ENCODE data around the gene PGGHG. TPM values are rescaled to one million over a fixed set of nuclear protein-coding genes. Genes with fewer than 3 reads are reported as not detected.

The PGGHG gene
- 100 to 1,000 TPM in 3 of 4 donors, 10 to 100 TPM in 1; 86.9 to 154 (median 122) TPM for polyA plus RNA-seq
- long read RNA-seq, donor 1, partial matches to known transcripts: 27 of 31 reads
- long read RNA-seq, donor 1, other reads (novel, unspliced or antisense): 0 of 31 reads
- long read RNA-seq, donor 2: 0 reads
- long read RNA-seq, donor 3: 0 reads
- long read RNA-seq, donor 4: 0 reads
- long read RNA-seq, donor 5: 0 reads
- long read RNA-seq, donor 6: 0 reads
- long read RNA-seq, donor 7: 0 reads
- long read RNA-seq, donor 8: 0 reads
- long read RNA-seq, donor 9: 0 reads
- long read RNA-seq, donor 10: 0 reads

DNA sequence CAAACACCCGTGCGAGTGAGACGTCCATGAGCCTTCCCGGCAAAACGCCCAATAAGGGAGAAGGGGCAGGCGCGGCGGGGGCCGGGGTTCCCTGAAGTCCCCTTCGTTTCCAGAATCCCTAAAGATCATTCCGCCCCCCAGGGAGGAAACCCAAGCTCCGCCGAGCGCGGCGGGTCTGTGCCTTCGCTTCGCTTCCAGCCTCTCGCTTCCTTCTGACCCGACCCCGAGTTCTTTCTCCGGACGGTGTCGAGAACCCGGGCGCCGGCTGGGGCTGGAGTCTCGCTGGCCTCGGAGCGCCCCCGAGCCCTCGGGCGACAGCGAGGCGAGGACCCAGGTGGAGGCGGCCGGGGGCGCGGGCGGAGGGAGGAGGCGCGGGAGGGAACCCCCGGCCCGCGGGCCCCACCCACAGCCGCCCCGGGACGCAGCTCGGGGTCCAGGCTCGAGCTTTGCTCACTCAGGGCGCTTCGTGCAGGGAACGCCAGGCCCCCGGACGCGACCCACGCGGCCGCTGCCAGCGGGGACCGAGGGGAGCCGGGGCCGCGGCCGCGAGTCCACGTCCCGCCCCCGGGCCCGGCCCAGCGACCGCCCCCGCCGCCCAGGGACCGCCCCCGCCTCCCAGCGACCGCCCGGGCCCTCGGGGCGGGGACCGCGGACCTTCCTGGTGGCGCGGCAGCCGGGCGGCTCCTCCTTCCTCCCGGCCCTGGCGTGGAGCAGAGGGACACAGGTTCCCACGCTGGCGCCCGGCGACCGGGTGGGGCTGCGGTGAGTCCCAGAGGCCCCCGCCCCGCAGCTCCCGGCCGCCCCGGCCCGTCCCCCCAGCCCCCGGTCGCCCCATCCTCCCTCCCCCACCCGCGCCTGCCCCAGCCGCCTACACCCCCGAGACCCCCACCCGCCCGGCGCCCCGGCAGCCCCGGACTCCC is at the start of gene PGGHG:
Gene PGGHG, plus strand, starts transcription at position 649 of the 920 bp plus-strand sequence. CDS start 691 bp downstream, outside the sequence.
- Histone ChIP-seq H3K27me3 (ENCODE audit: control insufficient read depth in 3 of 3, insufficient read depth in 3 of 3, low read length in 3 of 3) (peaks cover 0 to 7% (median 0%) of the 10 kb centered on the region in 3 donors), H3K27ac (ENCODE audit: low read depth in 1 of 3, low read length in 2 of 3) (peak within 1 kb of the TSS; percentile 59 to 82 (median 81)), H3K36me3 (ENCODE audit: control insufficient read depth in 3 of 3, insufficient read depth in 2 of 3, low read depth in 1 of 3, low read length in 3 of 3) (peaks cover 7 to 61% (median 8%) of the 10 kb centered on the region in 3 donors), H3K4me1 (ENCODE audit: control insufficient read depth in 3 of 3, insufficient read depth in 2 of 3, low read depth in 1 of 3, low read length in 2 of 3) (peaks cover 1 to 23% (median 4%) of the 10 kb centered on the region in 3 donors), H3K9me3 (ENCODE audit: control insufficient read depth in 2 of 2, insufficient read depth in 1 of 2, low read depth in 1 of 2, low read length in 1 of 2) (no peaks in the 10 kb centered on the region), H3K4me3 (ENCODE audit: low read depth in 1 of 3, low read length in 3 of 3) (peak within 1 kb of the TSS; percentile 47 to 60 (median 47))
- no peak for FAIRE-seq
- 0 to 1% (median 1%) methylated on average over 61 to 111 of the region's 112 CpGs for WGBS, 3 donors
- DNase-seq: peak; percentile 82 to 87

DNA sequence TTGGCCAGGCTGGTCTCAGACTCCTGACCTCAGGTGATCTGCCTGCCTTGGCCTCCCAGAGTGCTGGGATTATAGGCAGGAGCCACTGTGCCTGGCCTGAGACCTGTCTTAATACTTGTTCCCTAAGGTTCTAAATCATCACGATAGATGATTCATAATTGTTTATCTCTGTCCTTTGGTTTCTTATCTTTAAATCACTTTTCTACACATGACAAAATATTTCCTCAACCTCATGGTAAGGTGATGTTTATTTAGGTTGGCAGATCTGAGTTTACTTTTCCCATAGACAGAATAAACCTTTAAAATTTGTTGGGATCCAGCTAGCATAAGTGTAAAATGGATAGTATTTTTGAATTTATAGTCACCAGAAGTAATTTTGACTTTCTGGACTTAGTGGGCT is 48.6 kb upstream of the PGGHG start:
- H3K27me3 ChIP-seq (ENCODE audit: control insufficient read depth in 3 of 3, insufficient read depth in 3 of 3, low read length in 3 of 3): no peaks in the 10 kb centered on the region
- H3K9me3 ChIP-seq (ENCODE audit: control insufficient read depth in 2 of 2, insufficient read depth in 1 of 2, low read depth in 1 of 2, low read length in 1 of 2): no peaks in the 10 kb centered on the region
- peaks cover 0 to 13% (median 2%) of the 10 kb centered on the region in 3 donors for H3K4me1 ChIP-seq (ENCODE audit: control insufficient read depth in 3 of 3, insufficient read depth in 2 of 3, low read depth in 1 of 3, low read length in 2 of 3)
- no peak for DNase-seq
- no peak overlapping the region for H3K4me3 ChIP-seq (ENCODE audit: low read depth in 1 of 3, low read length in 3 of 3)
- no peak overlapping the region for H3K27ac ChIP-seq (ENCODE audit: low read depth in 1 of 3, low read length in 2 of 3)
- no peak for FAIRE-seq
- 47 to 66% (median 50%) methylated on average over 1 of the region's 1 CpG for WGBS, 3 donors
- peaks cover 5 to 27% (median 6%) of the 10 kb centered on the region in 3 donors for H3K36me3 ChIP-seq (ENCODE audit: control insufficient read depth in 3 of 3, insufficient read depth in 2 of 3, low read depth in 1 of 3, low read length in 3 of 3)

GRCh38 chr11:241634-242033 is 47.3 kb upstream of the PGGHG start:
- H3K4me3 ChIP-seq (ENCODE audit: low read depth in 1 of 3, low read length in 3 of 3): no peak overlapping the region
- DNase-seq: no peak
- no peaks in the 10 kb centered on the region for H3K27me3 ChIP-seq (ENCODE audit: control insufficient read depth in 3 of 3, insufficient read depth in 3 of 3, low read length in 3 of 3)
- no peaks in the 10 kb centered on the region for H3K9me3 ChIP-seq (ENCODE audit: control insufficient read depth in 2 of 2, insufficient read depth in 1 of 2, low read depth in 1 of 2, low read length in 1 of 2)
- 94 to 95% (median 95%) methylated on average over 5 of the region's 5 CpGs for WGBS, 3 donors
- FAIRE-seq: no peak
- H3K4me1 ChIP-seq (ENCODE audit: control insufficient read depth in 3 of 3, insufficient read depth in 2 of 3, low read depth in 1 of 3, low read length in 2 of 3): peaks cover 0 to 11% (median 2%) of the 10 kb centered on the region in 3 donors
- peaks cover 8 to 37% (median 11%) of the 10 kb centered on the region in 3 donors for H3K36me3 ChIP-seq (ENCODE audit: control insufficient read depth in 3 of 3, insufficient read depth in 2 of 3, low read depth in 1 of 3, low read length in 3 of 3)
- H3K27ac ChIP-seq (ENCODE audit: low read depth in 1 of 3, low read length in 2 of 3): no peak overlapping the region

DNA sequence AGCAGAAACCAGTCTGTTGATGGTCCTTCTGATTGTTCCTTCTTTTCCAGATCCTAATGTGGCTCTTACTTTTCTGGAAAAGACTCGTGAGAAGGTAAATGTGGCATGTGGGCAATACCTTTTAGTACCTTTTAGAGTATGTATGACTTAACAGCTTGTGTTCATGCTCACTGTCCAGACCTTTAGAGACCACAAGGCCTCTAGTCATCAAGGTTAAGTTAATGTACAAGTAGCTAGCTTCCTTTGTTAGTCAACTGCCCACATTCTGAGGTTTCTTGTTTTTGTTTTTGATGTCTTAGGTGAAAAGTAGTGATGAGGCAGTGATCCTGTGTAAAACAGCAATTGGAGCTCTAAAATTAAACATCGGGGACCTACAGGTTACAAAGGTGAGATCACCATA is 44.5 kb upstream of the PGGHG start:
- no peak for DNase-seq
- Histone ChIP-seq H3K27me3 (ENCODE audit: control insufficient read depth in 3 of 3, insufficient read depth in 3 of 3, low read length in 3 of 3) (no peaks in the 10 kb centered on the region), H3K4me3 (ENCODE audit: low read depth in 1 of 3, low read length in 3 of 3) (no peak overlapping the region), H3K27ac (ENCODE audit: low read depth in 1 of 3, low read length in 2 of 3) (no peak overlapping the region), H3K9me3 (ENCODE audit: control insufficient read depth in 2 of 2, insufficient read depth in 1 of 2, low read depth in 1 of 2, low read length in 1 of 2) (no peaks in the 10 kb centered on the region), H3K36me3 (ENCODE audit: control insufficient read depth in 3 of 3, insufficient read depth in 2 of 3, low read depth in 1 of 3, low read length in 3 of 3) (peaks cover 14 to 54% (median 20%) of the 10 kb centered on the region in 3 donors), H3K4me1 (ENCODE audit: control insufficient read depth in 3 of 3, insufficient read depth in 2 of 3, low read depth in 1 of 3, low read length in 2 of 3) (no peaks in the 10 kb centered on the region)
- 79 to 93% (median 92%) methylated on average over 2 of the region's 2 CpGs for WGBS, 3 donors
- FAIRE-seq: no peak

DNA sequence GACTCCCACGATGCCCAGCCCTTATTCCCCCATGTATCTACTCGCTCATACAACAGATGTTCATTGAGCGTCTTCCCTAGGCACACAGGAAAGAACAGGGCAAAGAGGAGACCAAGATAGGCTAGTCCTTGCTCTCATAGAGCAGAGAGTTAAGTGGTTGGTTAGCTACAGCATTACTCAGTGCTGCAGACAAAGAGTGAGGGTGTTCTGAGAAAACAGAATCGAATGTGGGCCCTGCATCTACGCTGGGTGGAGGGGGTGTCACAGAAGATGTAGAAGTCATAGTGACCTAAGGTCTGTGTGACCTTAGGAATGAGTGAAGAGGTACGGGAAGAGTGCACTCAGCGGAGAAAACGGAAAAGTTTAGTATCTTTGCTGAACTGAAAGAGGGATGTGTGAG is 39.9 kb upstream of the PGGHG start:
- no peak overlapping the region for H3K4me3 ChIP-seq (ENCODE audit: low read depth in 1 of 3, low read length in 3 of 3)
- H3K9me3 ChIP-seq (ENCODE audit: control insufficient read depth in 2 of 2, insufficient read depth in 1 of 2, low read depth in 1 of 2, low read length in 1 of 2): no peaks in the 10 kb centered on the region
- DNase-seq: no peak
- no peak for FAIRE-seq
- peaks cover 11 to 67% (median 26%) of the 10 kb centered on the region in 3 donors for H3K36me3 ChIP-seq (ENCODE audit: control insufficient read depth in 3 of 3, insufficient read depth in 2 of 3, low read depth in 1 of 3, low read length in 3 of 3)
- no peaks in the 10 kb centered on the region for H3K27me3 ChIP-seq (ENCODE audit: control insufficient read depth in 3 of 3, insufficient read depth in 3 of 3, low read length in 3 of 3)
- H3K27ac ChIP-seq (ENCODE audit: low read depth in 1 of 3, low read length in 2 of 3): no peak overlapping the region
- H3K4me1 ChIP-seq (ENCODE audit: control insufficient read depth in 3 of 3, insufficient read depth in 2 of 3, low read depth in 1 of 3, low read length in 2 of 3): no peaks in the 10 kb centered on the region
- WGBS, 3 donors: 78 to 82% (median 79%) methylated on average over 8 of the region's 8 CpGs

- DNase-seq: no peak
- 83 to 86% (median 85%) methylated on average over 5 of the region's 5 CpGs for WGBS, 3 donors
- Histone ChIP-seq H3K4me1 (ENCODE audit: control insufficient read depth in 3 of 3, insufficient read depth in 2 of 3, low read depth in 1 of 3, low read length in 2 of 3) (no peaks in the 10 kb centered on the region), H3K27ac (ENCODE audit: low read depth in 1 of 3, low read length in 2 of 3) (no peak overlapping the region), H3K9me3 (ENCODE audit: control insufficient read depth in 2 of 2, insufficient read depth in 1 of 2, low read depth in 1 of 2, low read length in 1 of 2) (no peaks in the 10 kb centered on the region), H3K27me3 (ENCODE audit: control insufficient read depth in 3 of 3, insufficient read depth in 3 of 3, low read length in 3 of 3) (no peaks in the 10 kb centered on the region), H3K36me3 (ENCODE audit: control insufficient read depth in 3 of 3, insufficient read depth in 2 of 3, low read depth in 1 of 3, low read length in 3 of 3) (peaks cover 11 to 61% (median 22%) of the 10 kb centered on the region in 3 donors), H3K4me3 (ENCODE audit: low read depth in 1 of 3, low read length in 3 of 3) (no peak overlapping the region)
- no peak for FAIRE-seq
Observed at GRCh38 chr11:250274-250673, 38.7 kb upstream of the PGGHG start.

- 64 to 78% (median 70%) methylated on average over 10 of the region's 10 CpGs for WGBS, 3 donors
- Histone ChIP-seq H3K4me3 (ENCODE audit: low read depth in 1 of 3, low read length in 3 of 3) (no peak overlapping the region), H3K27ac (ENCODE audit: low read depth in 1 of 3, low read length in 2 of 3) (peak overlapping the region in 1 of 3 donors; percentile 18), H3K9me3 (ENCODE audit: control insufficient read depth in 2 of 2, insufficient read depth in 1 of 2, low read depth in 1 of 2, low read length in 1 of 2) (no peaks in the 10 kb centered on the region), H3K36me3 (ENCODE audit: control insufficient read depth in 3 of 3, insufficient read depth in 2 of 3, low read depth in 1 of 3, low read length in 3 of 3) (peaks cover 11 to 57% (median 20%) of the 10 kb centered on the region in 3 donors), H3K4me1 (ENCODE audit: control insufficient read depth in 3 of 3, insufficient read depth in 2 of 3, low read depth in 1 of 3, low read length in 2 of 3) (no peaks in the 10 kb centered on the region), H3K27me3 (ENCODE audit: control insufficient read depth in 3 of 3, insufficient read depth in 3 of 3, low read length in 3 of 3) (no peaks in the 10 kb centered on the region)
- DNase-seq: peak; percentile 70 to 77
- FAIRE-seq: no peak
Observed at GRCh38 chr11:250740-251299, 38.1 kb upstream of the PGGHG start.

DNA sequence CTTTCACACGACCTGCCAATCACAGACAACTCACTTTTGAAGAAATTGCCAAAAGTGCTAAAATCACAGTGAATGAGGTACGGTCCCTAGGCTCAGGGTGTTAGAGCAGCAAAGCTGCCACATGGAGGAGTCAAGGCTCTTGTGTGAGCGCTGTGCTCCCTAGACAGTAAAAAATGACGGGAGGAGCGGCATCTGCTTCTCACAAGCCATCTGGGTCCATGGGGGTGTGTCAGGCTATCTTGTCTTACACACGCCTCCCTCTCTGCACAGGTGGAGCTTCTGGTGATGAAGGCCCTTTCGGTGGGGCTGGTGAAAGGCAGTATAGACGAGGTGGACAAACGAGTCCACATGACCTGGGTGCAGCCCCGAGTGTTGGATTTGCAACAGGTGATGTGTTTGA is 37.4 kb upstream of the PGGHG start:
- FAIRE-seq (no peak), DNase-seq (no peak)
- H3K27ac ChIP-seq (ENCODE audit: low read depth in 1 of 3, low read length in 2 of 3): no peak overlapping the region
- H3K9me3 ChIP-seq (ENCODE audit: control insufficient read depth in 2 of 2, insufficient read depth in 1 of 2, low read depth in 1 of 2, low read length in 1 of 2): no peaks in the 10 kb centered on the region
- no peaks in the 10 kb centered on the region for H3K4me1 ChIP-seq (ENCODE audit: control insufficient read depth in 3 of 3, insufficient read depth in 2 of 3, low read depth in 1 of 3, low read length in 2 of 3)
- peaks cover 9 to 52% (median 17%) of the 10 kb centered on the region in 3 donors for H3K36me3 ChIP-seq (ENCODE audit: control insufficient read depth in 3 of 3, insufficient read depth in 2 of 3, low read depth in 1 of 3, low read length in 3 of 3)
- WGBS, 3 donors: 68 to 77% (median 71%) methylated on average over 10 of the region's 10 CpGs
- H3K4me3 ChIP-seq (ENCODE audit: low read depth in 1 of 3, low read length in 3 of 3): no peak overlapping the region
- H3K27me3 ChIP-seq (ENCODE audit: control insufficient read depth in 3 of 3, insufficient read depth in 3 of 3, low read length in 3 of 3): no peaks in the 10 kb centered on the region
